GM23338 (cell line): ENCODE measurements around the gene SIVA1. TPM values are rescaled to one million over a fixed set of nuclear protein-coding genes. Genes with fewer than 3 reads are reported as not detected.

ENCODE experiments used
- ATAC-seq: fragments of 200-7000 bp; cut with Tn5 transposase; 3 replicates; pipeline ENCODE4 v1.9.1; 2020
- DNase-seq: peaks from one replicate; pipeline ENCODE4 v3.0.0-alpha.2; 2015; ENCODE audit warnings: low spot score
- H2AFZ ChIP-seq: fragments of 200-600 bp; sonication (generic); 2 replicates; pipeline ENCODE4 v1.8.0; 2016; ENCODE audit warnings: antibody characterized with exemption, mild to moderate bottlenecking, moderate library complexity
- H3F3A ChIP-seq: fragments of 200-600 bp; sonication (generic); replicated peaks from 2 replicates; pipeline ENCODE4 v1.8.0; 2017; ENCODE audit warnings: antibody characterized with exemption, mixed run types, low read depth
- H3K27ac ChIP-seq: fragments of 200-600 bp; sonication (generic); 2 replicates; pipeline ENCODE4 v1.6.1; 2016; ENCODE audit warnings: low read depth
- H3K27me3 ChIP-seq: fragments of 200-600 bp; sonication (generic); 2 replicates; pipeline ENCODE4 v1.8.0; 2016; ENCODE audit warnings: mild to moderate bottlenecking, mixed run types, moderate library complexity; ENCODE audit not compliant: insufficient read depth
- H3K36me3 ChIP-seq: fragments of 200-600 bp; sonication (generic); 2 replicates; pipeline ENCODE4 v1.8.0; 2016; ENCODE audit warnings: mild to moderate bottlenecking; ENCODE audit not compliant: insufficient read depth
- H3K4me1 ChIP-seq: fragments of 200-600 bp; sonication (generic); 2 replicates; pipeline ENCODE4 v1.8.0; 2016; ENCODE audit warnings: mild to moderate bottlenecking, moderate library complexity; ENCODE audit not compliant: insufficient read depth
- H3K4me2 ChIP-seq: fragments of 200-600 bp; sonication (generic); 2 replicates; pipeline ENCODE4 v1.7.1; 2017; ENCODE audit warnings: mixed run types
- H3K4me3 ChIP-seq: fragments of 200-600 bp; sonication (generic); 2 replicates; pipeline ENCODE4 v1.6.1; 2016; ENCODE audit warnings: mixed run types
- H3K79me2 ChIP-seq: fragments of 200-600 bp; sonication (generic); replicated peaks from 2 replicates; pipeline ENCODE4 v1.8.0; 2017; ENCODE audit warnings: mild to moderate bottlenecking; ENCODE audit not compliant: insufficient read depth
- H3K9me2 ChIP-seq: fragments of 200-600 bp; sonication (generic); 2 replicates; pipeline ENCODE4 v1.8.0; 2017; ENCODE audit not compliant: insufficient read depth
- H4K20me1 ChIP-seq: fragments of 200-600 bp; sonication (generic); replicated peaks from 2 replicates; pipeline ENCODE4 v1.8.0; 2017; ENCODE audit warnings: mild to moderate bottlenecking; ENCODE audit not compliant: insufficient read depth
- H3K27ac Mint-ChIP-seq: 2 replicates; pipeline ENCODE4 v1.8.0; 2020; ENCODE audit warnings: inconsistent platforms, mild to moderate bottlenecking, moderate library complexity, mixed read lengths
- H3K27me3 Mint-ChIP-seq: 3 replicates; pipeline ENCODE4 v1.8.0; 2022; ENCODE audit warnings: low read depth, mild to moderate bottlenecking, moderate library complexity, mixed read lengths, inconsistent platforms; ENCODE audit not compliant: insufficient read depth, poor library complexity
- H3K36me3 Mint-ChIP-seq: 3 replicates; pipeline ENCODE4 v1.8.0; 2021; ENCODE audit warnings: low read depth, mild to moderate bottlenecking, inconsistent platforms, moderate library complexity, mixed read lengths
- H3K4me1 Mint-ChIP-seq: 3 replicates; pipeline ENCODE4 v1.8.0; 2020; ENCODE audit warnings: mild to moderate bottlenecking, inconsistent platforms, mixed read lengths
- H3K4me3 Mint-ChIP-seq: 3 replicates; pipeline ENCODE4 v1.8.0; 2021; ENCODE audit warnings: moderate library complexity, mild to moderate bottlenecking, inconsistent platforms, mixed read lengths
- H3K9me3 Mint-ChIP-seq: 3 replicates; pipeline ENCODE4 v1.8.0; 2020; ENCODE audit warnings: moderate library complexity, mild to moderate bottlenecking, inconsistent platforms, mixed read lengths
- CREB1 ChIP-seq: fragments of 250-450 bp; sonication (Bioruptor Pico); IDR thresholded peaks from 2 replicates; pipeline ENCODE4 v1.5.0; 2020; ENCODE audit warnings: low read depth, mild to moderate bottlenecking, moderate library complexity
- CTCF ChIP-seq, 2 experiments: fragments of 200-600 bp in 1 of 2; sonication (generic) in 1 of 2; conservative IDR thresholded peaks; 2 replicates each; pipeline versions ENCODE4 v1.5.1 to v1.6.1; 2016 to 2017; ENCODE audit warnings: antibody characterized with exemption in 2 of 2, low read depth in 2 of 2, mild to moderate bottlenecking in 2 of 2, moderate library complexity in 1 of 2
- ETS1 ChIP-seq: IDR thresholded peaks from 2 replicates; pipeline ENCODE4 v1.6.1; 2016; ENCODE audit warnings: antibody characterized with exemption
- EZH2 ChIP-seq: fragments of 200-600 bp; sonication (generic); IDR thresholded peaks from one replicate; pipeline ENCODE4 v1.8.0; 2017; ENCODE audit warnings: antibody characterized with exemption, mild to moderate bottlenecking, low read depth; ENCODE audit not compliant: unreplicated experiment
- EZH2phosphoT487 ChIP-seq: fragments of 200-600 bp; sonication (generic); IDR thresholded peaks from one replicate; pipeline ENCODE4 v1.8.1; 2018; ENCODE audit warnings: antibody characterized with exemption; ENCODE audit not compliant: unreplicated experiment
- JUNB ChIP-seq: IDR thresholded peaks from one replicate; pipeline ENCODE4 v1.6.1; 2016; ENCODE audit warnings: antibody characterized with exemption; ENCODE audit not compliant: unreplicated experiment
- NANOG ChIP-seq: IDR thresholded peaks from 2 replicates; pipeline ENCODE4 v1.6.1; 2016; ENCODE audit warnings: antibody characterized with exemption, borderline replicate concordance
- ZNF114 ChIP-seq: fragments of 250-450 bp; sonication (Bioruptor Pico); IDR thresholded peaks from 2 replicates; pipeline ENCODE4 v1.5.0; 2020; ENCODE audit warnings: mild to moderate bottlenecking, moderate library complexity
- ZNF331 ChIP-seq: fragments of 250-450 bp; sonication (Bioruptor Pico); IDR thresholded peaks from 2 replicates; pipeline ENCODE4 v1.5.0; 2020; ENCODE audit warnings: low read depth, mild to moderate bottlenecking, moderate library complexity
- ZNF462 ChIP-seq: fragments of 250-450 bp; sonication (Bioruptor Pico); IDR thresholded peaks from 2 replicates; pipeline ENCODE4 v1.5.0; 2020; ENCODE audit warnings: mild to moderate bottlenecking, moderate library complexity
- polyA plus RNA-seq: library from polyadenylated mRNA; unstranded; fragments of >200 nt; fragmentation: Nextera tagmentation; extraction: Ambion mirVana; gene quantifications from 2 replicates; pipeline ENCODE4 v1.2.1, GENCODE V29; 2016
- total RNA-seq: library from RNA; depleted of rRNA; stranded (reverse); fragments of >200 nt; shearing (Covaris generic); gene quantifications from 2 replicates; pipeline ENCODE4 v1.2.3, GENCODE V29; 2014

The SIVA1 gene
- total and polyA plus RNA-seq, 2 experiments from 2014 or later = 215 to 392 TPM

GRCh38 chr14:104747876-104748275 is 5.1 kb upstream of the SIVA1 start (continued):
- TF ChIP-seq CTCF (conservative IDR thresholded peaks at IDR 0.05; ENCODE audit: low read depth in 2 of 2) (no peak), EZH2 (no peak), NANOG (no peak), CREB1 (CRISPR knock-in tag) (no peak), EZH2phosphoT487 (no peak)

GRCh38 chr14:104749111-104749649 is 3.8 kb upstream of the SIVA1 start:
- H4K20me1 ChIP-seq = peaks cover 7% of the 10 kb centered on the region; the same call in 1 of the 2 replicates
- peaks cover 5% of the 10 kb centered on the region; the same call in 1 of the 2 replicates for H3K36me3 ChIP-seq
- no peak overlapping the region for H3K4me3 ChIP-seq
- Mint-ChIP-seq H3K9me3 (peaks cover 27% of the 10 kb centered on the region), H3K27me3 (peaks cover 21% of the 10 kb centered on the region), H3K27ac (no peak overlapping the region), H3K36me3 (peaks cover 26% of the 10 kb centered on the region), H3K4me3 (no peak overlapping the region), H3K4me1 (peaks cover 10% of the 10 kb centered on the region)
- no peak overlapping the region for H3K27ac ChIP-seq
- no peaks in the 10 kb centered on the region for H3K27me3 ChIP-seq
- no peak overlapping the region for H3K4me2 ChIP-seq
- no peaks in the 10 kb centered on the region for H3F3A ChIP-seq
- H3K9me2 ChIP-seq = no peaks in the 10 kb centered on the region
- ATAC-seq (no peak), DNase-seq (no peak)
- H3K79me2 ChIP-seq = peaks cover 10% of the 10 kb centered on the region
- peaks cover 3% of the 10 kb centered on the region; the same call in 1 of the 2 replicates for H3K4me1 ChIP-seq
- H2AFZ ChIP-seq = no peak overlapping the region
- TF ChIP-seq ZNF114 (CRISPR knock-in tag) (no peak), CTCF (conservative IDR thresholded peaks at IDR 0.05; ENCODE audit: low read depth in 2 of 2) (no peak), ZNF462 (CRISPR knock-in tag) (no peak), JUNB (no peak), NANOG (no peak), ZNF331 (CRISPR knock-in tag) (no peak), ETS1 (no peak)
